ENCODE measurements around the gene MYH10. TPM values are rescaled to one million over a fixed set of nuclear protein-coding genes. Genes with fewer than 3 reads are reported as not detected.

MYH10 gene
- total and polyA plus RNA-seq, 9 donors: 30.4 to 117 (median 75.5) TPM

- no peak overlapping the region for H3K27ac ChIP-seq
- WGBS, 3 donors: 74 to 82% (median 74%) methylated on average over 3 of the region's 3 CpGs
- no peaks in the 10 kb centered on the region for H3K9me3 ChIP-seq
- intact Hi-C loops (cut with DNase I): no loop called here
- no peaks in the 10 kb centered on the region for H3K4me1 ChIP-seq (ENCODE audit: insufficient read depth)
- no peak for DNase-seq
- H3K27me3 ChIP-seq: no peaks in the 10 kb centered on the region
- no peaks in the 10 kb centered on the region for H3K36me3 ChIP-seq
- H3K4me3 ChIP-seq: no peak overlapping the region
- TF ChIP-seq EP300 (IDR thresholded peaks at IDR 0.05): no peak
- no peak for TF ChIP-seq CTCF (IDR thresholded peaks at IDR 0.05)
These were observed 177.2 kb downstream of the MYH10 start for GRCh38 chr17:8453326-8453725.

DNA sequence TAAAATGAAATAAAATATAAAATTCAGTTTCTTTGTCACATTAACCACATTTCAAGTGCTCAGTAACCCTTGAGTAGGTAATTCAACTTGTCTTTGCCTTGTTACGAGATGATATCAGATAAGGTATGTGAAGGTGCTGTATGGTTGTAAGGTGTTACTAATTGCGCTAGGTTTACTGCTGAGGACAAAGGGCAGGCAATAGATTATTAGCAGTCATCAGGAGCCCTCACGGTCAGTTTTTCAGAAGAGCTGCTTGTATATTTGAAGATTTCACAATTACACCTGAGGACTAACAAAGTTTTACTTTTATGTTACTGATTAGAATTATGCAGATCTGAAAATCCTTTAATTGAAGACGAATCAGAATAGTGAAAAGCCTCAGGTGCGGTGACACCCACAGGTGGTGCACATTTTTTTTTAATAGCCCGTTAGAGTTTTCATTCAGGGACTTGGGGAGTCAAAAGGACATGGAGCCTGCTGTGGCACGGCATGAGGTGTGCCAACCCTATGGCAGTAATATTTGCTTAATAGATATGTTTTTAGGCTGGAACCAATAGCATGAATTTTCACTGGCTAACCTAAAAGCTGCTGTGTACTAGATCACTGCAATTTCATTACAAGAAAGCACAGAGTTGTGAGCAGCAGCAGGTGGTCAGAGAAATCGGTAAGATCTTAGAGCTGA lies 178.5 kb downstream of the MYH10 start:
- TF ChIP-seq CTCF (IDR thresholded peaks at IDR 0.05): no peak
- TF ChIP-seq POLR2A (IDR thresholded peaks at IDR 0.05): no peak
- TF ChIP-seq EP300 (IDR thresholded peaks at IDR 0.05): no peak
- DNase-seq: no peak
- no peaks in the 10 kb centered on the region for H3K36me3 ChIP-seq
- no peaks in the 10 kb centered on the region for H3K27me3 ChIP-seq
- WGBS, 3 donors: 84 to 90% (median 89%) methylated on average over 8 of the region's 8 CpGs
- no peak overlapping the region for H3K4me3 ChIP-seq
- no peaks in the 10 kb centered on the region for H3K9me3 ChIP-seq
- intact Hi-C loops (cut with DNase I): no loop called here
- no peak overlapping the region for H3K27ac ChIP-seq
- H3K4me1 ChIP-seq (ENCODE audit: insufficient read depth): no peaks in the 10 kb centered on the region

GRCh38 chr17:8448310-8448709 lies 182.2 kb downstream of the MYH10 start:
- Histone ChIP-seq H3K27me3 (no peaks in the 10 kb centered on the region), H3K4me3 (no peak overlapping the region), H3K4me1 (ENCODE audit: insufficient read depth) (no peaks in the 10 kb centered on the region), H3K36me3 (no peaks in the 10 kb centered on the region), H3K9me3 (no peaks in the 10 kb centered on the region), H3K27ac (no peak overlapping the region)
- intact Hi-C loops (cut with DNase I): no loop called here
- DNase-seq: no peak
- WGBS, 3 donors: 41 to 73% (median 60%) methylated on average over 3 of the region's 3 CpGs
- TF ChIP-seq EP300 (IDR thresholded peaks at IDR 0.05) (no peak), CTCF (IDR thresholded peaks at IDR 0.05) (no peak), POLR2A (IDR thresholded peaks at IDR 0.05) (no peak)

DNA sequence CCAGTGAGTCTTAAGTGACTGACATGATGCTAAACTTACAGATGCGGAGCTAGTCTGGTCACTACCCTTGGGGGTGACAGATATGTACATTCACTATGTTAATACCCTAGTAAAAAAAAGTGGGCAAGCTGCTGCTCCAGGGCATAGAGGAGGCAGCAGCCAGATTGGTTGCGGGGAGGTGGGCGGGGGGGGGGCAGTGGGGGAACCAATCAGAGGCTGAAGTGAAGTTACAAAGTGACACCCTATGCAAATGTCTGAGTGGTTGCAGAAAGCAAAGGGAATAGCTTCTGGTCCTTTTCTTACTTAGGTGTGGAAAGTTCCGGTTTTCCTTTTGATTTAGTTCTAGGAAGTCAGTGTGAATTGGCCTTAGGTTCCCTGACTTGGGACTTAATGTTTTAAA lies 182.7 kb downstream of the MYH10 start:
- WGBS, 3 donors: 73 to 89% (median 83%) methylated on average over 4 of the region's 4 CpGs
- no peaks in the 10 kb centered on the region for H3K9me3 ChIP-seq
- no peak for DNase-seq
- no peaks in the 10 kb centered on the region for H3K4me1 ChIP-seq (ENCODE audit: insufficient read depth)
- TF ChIP-seq POLR2A (IDR thresholded peaks at IDR 0.05) (no peak), EP300 (IDR thresholded peaks at IDR 0.05) (no peak), CTCF (IDR thresholded peaks at IDR 0.05) (no peak)
- H3K4me3 ChIP-seq: no peak overlapping the region
- intact Hi-C loops (cut with DNase I): no loop called here
- no peaks in the 10 kb centered on the region for H3K36me3 ChIP-seq
- H3K27me3 ChIP-seq: no peaks in the 10 kb centered on the region
- H3K27ac ChIP-seq: no peak overlapping the region

All from ovary (tissue), 9 donors.